ENCODE results near the gene TOM1.

- TF ChIP-seq CTCF (IDR thresholded peaks at IDR 0.05; ENCODE audit: poor library complexity): no peak
- no peak for TF ChIP-seq EZH2 (IDR thresholded peaks at IDR 0.05; ENCODE audit: borderline replicate concordance)
- TF ChIP-seq EZH2phosphoT487 (IDR thresholded peaks at IDR 0.05; ENCODE audit: low read depth, severe bottlenecking, unreplicated experiment): no peak
These were observed 19.7 kb downstream of the TOM1 start for GRCh38 chr22:35319244-35319985.
